Neural cell (in vitro differentiated cells): ENCODE results near the gene OR11H7. TPM values are rescaled to one million over a fixed set of nuclear protein-coding genes. Genes with fewer than 3 reads are reported as not detected.

Source experiments
- polyA plus RNA-seq: library from polyadenylated mRNA; depleted of rRNA; stranded (reverse); fragments of >200 nt; gene quantifications from 2 replicates; pipeline ENCODE4 v1.2.3, GENCODE V29; 2014

Gene OR11H7
- polyA plus RNA-seq, 1 donor from 2014 or later = not detected

Other genes with a start within 250 kb of the OR11H7 start
- gene OR4Q2, start 226.8 kb upstream of the OR11H7 start, polyA plus RNA-seq = not detected in 2 replicates
- not detected in 2 replicates for gene OR4K14, start 209.7 kb upstream of the OR11H7 start, polyA plus RNA-seq
- not detected in 2 replicates for gene OR4K13, start 192.9 kb upstream of the OR11H7 start, polyA plus RNA-seq
- gene OR4L1, start 168.9 kb upstream of the OR11H7 start, polyA plus RNA-seq = not detected in 2 replicates
- gene OR4K17, start 118.2 kb upstream of the OR11H7 start, polyA plus RNA-seq = not detected in 2 replicates
- not detected in 2 replicates for gene OR4N5, start 90.2 kb upstream of the OR11H7 start, polyA plus RNA-seq
- not detected in 2 replicates for gene OR11G2, start 38.1 kb upstream of the OR11H7 start, polyA plus RNA-seq
- gene OR11H6, start 5.3 kb upstream of the OR11H7 start, polyA plus RNA-seq = not detected in 2 replicates
- not detected in 2 replicates for gene OR11H4, start 10.3 kb downstream of the OR11H7 start, polyA plus RNA-seq
- 40.5 and 53.5 TPM in 2 replicates for gene TTC5, start 77.0 kb downstream of the OR11H7 start, polyA plus RNA-seq
- 67.2 and 83.8 TPM in 2 replicates for gene CCNB1IP1, start 104.3 kb downstream of the OR11H7 start, polyA plus RNA-seq
- 71.5 and 78.7 TPM in 2 replicates for gene PARP2, start 114.7 kb downstream of the OR11H7 start, polyA plus RNA-seq
- gene TEP1, start 184.5 kb downstream of the OR11H7 start, polyA plus RNA-seq = 5.2 and 6.8 TPM in 2 replicates
- gene KLHL33, start 207.2 kb downstream of the OR11H7 start, polyA plus RNA-seq = not detected in 2 replicates
- gene OSGEP, start 225.8 kb downstream of the OR11H7 start, polyA plus RNA-seq = 248 and 264 TPM in 2 replicates
- gene APEX1, start 226.2 kb downstream of the OR11H7 start, polyA plus RNA-seq = 44.5 and 50.7 TPM in 2 replicates
- gene PIP4P1, start 232.5 kb downstream of the OR11H7 start, polyA plus RNA-seq = 77.2 and 85.3 TPM in 2 replicates
- gene PNP, start 240.4 kb downstream of the OR11H7 start, polyA plus RNA-seq = 12.3 and 12.6 TPM in 2 replicates